ENCODE results near the gene ZNF101.

Gene ZNF101

DNA sequence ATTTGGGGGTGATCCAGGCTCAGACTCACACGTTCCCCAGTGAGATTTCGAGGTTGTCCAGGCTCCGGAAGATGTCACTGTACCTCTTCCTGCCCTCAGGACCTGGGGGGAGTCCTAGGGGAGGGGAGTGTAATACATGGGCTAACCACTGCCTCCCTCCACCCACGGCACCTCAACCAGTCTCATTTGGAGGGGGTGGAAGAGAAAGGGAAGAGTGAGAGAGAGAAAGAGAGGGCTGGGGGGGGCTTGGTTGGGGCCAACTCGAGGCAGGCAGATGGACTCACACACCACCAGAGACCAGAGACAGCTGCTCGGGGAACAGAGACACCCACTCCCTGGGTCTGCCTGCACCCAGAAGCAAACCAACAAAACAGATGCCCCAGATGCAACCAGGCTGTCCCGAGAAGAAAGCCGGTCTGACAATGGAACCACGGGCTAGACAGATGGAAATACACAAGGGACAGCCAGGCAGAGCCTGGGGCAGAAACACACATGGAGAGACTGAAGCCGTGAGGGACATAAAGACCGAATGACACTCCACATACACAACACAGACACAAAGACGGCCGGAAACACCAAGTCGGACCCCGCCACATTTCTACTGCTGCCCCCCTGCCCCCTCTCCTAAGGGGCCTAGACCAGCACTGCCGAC, 26.0 kb upstream of the ZNF101 start:
- DNase-seq: peak; percentile 54 to 56

DNA sequence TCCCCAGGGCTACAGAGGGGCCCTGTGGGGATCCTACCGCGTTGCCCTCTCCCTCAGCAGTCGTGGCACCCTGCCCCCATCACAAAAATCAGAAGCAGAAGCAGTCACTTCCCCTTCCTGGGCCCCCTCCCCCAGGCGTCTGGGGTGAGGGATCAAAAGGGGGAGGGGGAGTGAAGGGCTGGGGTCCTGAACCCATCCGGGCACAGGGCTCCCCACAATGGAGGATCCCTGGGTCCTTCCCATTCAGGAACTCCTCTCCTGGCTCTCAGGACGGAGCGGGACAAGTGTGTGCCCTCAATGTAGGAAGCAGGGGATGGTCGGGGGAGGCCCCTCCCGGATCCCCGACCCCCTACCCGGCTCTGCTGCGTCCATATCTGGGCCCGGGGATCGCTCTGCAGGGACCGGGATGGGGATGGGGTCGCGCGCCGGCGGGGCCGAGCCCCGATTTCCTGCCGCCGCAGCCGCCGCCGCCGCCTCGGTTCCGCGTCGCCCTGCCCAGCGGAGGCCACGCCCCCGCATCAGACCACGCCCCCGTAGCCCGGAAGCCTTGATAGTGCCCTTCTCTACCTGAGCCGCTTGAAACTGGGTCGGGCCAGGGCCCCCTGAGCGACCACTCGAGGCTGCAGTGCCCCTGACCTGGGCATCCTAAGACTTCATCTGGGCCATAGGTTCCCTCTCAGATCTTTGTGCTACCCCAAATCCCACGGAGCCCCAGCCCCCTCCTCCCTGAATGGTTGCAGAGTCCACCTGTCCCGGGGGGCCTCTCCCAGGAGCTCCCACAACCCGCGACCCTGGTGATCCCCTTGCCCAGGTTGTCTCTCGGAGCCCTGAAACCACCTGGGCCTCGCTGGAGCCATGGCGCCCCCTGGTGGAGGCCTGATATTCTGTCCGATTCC, 25.2 kb upstream of the ZNF101 start, which contains the start of gene GMIP:
Gene GMIP (minus strand): TSS at position 500 of the 896 bp plus-strand sequence. CDS start 128 bp downstream, at position 372.
- peak; percentile 88 to 91 for DNase-seq

GRCh38 chr19:19644054-19644388, 24.6 kb upstream of the ZNF101 start:
- DNase-seq: no peak

DNA sequence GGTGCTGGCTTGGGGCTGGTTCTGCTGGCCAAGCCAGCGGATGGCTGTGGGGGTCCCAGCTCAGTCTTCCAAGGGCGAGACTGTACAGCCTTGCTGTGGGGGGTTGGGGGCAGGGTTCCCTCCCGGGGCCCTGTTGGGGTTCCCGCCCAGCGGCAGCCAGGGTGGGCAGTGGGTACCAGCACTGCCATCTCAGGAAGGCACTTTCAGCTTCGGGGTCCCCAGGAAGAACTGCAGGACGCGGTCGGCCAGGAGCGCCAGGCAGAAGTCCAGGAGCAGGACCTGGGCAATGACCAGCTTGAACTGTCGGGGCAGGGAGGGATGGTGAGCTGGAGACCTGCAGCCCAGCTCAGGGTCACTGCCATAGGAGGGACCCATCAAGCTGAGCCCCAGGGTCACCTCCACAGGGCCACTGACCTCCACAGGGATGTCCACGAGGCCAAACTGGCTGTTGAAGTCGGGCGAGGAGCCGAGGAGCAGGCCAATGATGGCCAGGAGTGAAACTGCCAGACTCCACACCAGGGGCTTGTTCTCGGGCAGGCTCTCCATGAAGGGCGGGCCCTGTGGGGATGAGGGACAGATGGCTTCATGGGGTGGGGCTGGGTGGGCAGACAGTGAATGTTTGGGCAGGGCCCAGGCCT, 23.3 kb upstream of the ZNF101 start:
- no peak for DNase-seq

DNA sequence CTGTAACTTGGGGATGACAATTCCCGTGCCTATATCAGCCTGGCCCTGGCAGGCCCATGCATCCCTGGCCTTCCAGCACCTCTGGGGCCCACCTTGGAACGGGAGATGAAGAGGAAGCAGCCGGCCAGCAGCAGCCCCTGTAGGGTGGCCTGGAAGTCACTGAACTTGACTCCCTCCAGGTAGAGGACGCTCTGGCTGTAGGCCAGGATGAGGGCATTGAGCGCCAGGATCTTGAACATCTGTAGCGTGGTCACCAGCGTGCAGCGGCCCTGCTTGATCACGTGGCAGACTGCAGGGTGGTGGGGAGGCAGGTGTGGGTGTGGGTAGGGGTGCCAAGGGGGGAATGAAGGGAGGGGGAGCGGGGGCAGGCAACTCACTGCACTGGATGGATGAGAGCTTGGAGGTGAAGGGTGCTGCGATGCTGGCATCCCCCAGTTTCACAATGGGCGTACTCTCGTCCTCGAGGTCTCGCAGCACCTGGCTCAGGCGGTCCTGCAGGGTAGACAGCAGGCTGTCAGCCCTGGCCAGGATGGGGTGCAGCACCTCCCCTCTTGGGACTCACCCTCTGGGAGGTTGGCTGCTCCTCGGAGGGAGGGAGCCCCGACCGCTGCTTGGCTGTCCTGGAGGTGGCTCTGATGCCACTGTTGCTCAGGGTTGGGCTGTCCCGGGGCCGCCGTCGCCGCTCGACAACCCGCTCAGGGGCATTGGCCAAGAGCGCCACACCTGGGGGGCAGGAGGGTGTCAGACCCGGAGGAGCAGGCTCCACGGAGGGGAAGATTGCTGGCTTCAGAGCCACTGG, 21.4 kb upstream of the ZNF101 start:
- DNase-seq: no peak

- DNase-seq: no peak
These were observed 19.5 kb upstream of the ZNF101 start for GRCh38 chr19:19649155-19649554.

- no peak for DNase-seq
These were observed 19.1 kb upstream of the ZNF101 start for GRCh38 chr19:19649580-19649995.

GRCh38 chr19:19650331-19650730, 18.3 kb upstream of the ZNF101 start:
- DNase-seq: no peak

DNA sequence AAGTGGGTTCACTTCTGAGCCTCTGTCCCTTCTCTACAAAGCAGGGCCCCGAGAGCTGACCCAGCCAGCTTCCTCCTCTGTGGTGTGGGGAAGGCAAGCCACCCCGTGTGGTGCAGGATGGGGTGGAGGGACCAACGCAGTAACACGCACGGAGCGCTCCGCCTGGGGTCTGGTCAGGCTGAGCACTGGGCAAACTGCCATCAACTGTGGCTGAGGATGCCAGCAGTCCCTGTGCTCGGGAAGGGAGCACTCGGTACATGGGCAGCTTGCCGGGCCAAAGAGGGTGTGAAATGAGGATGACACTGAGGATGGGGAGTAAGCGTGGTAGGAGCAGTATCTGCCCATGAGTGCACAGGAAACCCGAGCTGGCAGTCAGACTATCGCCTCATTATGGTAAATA, 17.6 kb upstream of the ZNF101 start:
- DNase-seq: no peak

- DNase-seq: no peak
These were observed 15.9 kb upstream of the ZNF101 start for GRCh38 chr19:19652482-19653295.

DNA sequence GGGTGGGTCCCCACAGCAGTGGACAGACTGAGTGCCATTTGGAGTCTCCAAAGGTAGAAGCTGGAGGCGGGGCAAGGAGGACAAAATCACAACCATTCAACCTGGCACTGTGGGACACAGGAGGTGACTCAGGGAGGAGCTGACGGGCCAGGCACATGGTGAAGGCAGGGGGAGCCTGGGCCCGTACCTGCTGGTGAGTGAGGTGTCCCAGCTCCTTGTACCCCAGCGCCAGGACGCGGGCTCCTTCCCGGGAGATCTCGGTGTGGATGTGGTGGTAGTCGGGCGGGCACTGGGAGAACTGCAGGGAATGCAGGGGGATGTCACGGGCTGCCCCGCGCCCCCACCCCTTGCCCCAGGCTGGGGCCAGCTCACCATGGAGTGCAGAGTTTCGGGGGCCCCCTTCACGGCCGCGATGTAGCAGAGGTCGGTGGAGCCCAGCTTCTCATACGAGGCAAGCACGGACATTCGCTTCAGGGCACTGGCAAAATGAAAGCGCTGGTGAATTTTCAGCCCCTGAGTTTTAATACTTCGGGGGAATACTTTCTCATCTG, 15.0 kb upstream of the ZNF101 start:
- DNase-seq: no peak

GRCh38 chr19:19654441-19654840, 14.2 kb upstream of the ZNF101 start:
- DNase-seq: no peak

DNA sequence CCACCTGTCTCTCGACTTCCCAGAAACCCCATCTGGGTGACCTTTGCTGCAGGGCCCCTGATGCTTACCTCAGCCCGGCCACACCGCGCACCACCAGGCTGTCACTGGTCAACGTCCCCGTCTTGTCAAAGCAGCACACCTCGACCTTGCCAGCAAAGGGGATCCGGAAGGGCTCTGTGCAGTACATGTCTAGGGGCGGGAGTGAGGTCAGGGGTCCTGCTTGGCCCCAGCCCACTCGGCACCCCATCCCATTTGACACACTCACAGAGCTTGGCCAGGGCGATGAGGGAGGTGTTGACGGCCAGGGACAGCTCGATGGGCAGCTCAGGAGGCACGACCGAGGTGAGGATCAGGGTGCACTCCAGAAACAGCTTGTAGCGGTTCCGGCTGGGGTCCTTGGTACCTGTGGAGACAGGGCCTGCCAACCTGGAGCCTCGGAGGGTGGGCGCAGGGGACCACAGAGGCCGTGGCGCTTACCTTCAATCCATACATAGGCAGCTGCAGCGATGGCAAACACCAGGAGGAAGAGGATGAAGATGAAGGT, 13.5 kb upstream of the ZNF101 start:
- DNase-seq: no peak

DNA sequence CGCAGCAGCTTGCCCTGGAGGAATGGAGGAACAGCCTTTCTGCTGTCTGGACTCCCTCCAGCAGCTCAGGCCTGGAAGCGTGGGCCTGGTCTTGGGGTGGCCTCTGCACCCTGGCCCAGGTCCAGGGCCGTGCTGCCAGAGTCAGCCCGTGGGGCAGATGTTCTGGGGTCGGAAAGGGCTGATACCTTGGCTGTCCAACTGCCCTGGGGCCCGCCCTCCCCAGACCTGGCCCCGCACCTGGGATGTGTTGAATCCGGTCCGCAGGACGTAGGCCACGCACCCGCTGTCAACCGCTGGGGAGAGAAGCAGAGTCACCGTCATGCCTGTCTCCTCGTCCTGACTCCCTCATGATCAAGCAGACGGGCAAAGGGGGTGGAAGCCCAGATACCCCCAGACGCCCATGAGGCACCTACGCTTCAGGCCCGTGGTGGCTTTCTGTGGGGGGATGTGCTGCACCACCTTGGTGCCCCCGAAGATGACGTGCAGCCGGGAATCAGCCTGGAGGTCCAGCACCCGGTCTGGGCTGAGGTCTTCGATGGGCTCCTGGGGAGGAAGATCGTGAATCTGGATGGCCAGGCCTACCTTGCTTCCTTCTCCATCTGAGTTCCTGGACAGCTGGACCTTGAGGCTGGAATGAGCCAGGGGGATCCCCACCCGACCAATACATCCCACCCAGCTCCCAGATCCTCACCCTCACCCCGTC, 12.8 kb upstream of the ZNF101 start:
- DNase-seq: no peak

DNA sequence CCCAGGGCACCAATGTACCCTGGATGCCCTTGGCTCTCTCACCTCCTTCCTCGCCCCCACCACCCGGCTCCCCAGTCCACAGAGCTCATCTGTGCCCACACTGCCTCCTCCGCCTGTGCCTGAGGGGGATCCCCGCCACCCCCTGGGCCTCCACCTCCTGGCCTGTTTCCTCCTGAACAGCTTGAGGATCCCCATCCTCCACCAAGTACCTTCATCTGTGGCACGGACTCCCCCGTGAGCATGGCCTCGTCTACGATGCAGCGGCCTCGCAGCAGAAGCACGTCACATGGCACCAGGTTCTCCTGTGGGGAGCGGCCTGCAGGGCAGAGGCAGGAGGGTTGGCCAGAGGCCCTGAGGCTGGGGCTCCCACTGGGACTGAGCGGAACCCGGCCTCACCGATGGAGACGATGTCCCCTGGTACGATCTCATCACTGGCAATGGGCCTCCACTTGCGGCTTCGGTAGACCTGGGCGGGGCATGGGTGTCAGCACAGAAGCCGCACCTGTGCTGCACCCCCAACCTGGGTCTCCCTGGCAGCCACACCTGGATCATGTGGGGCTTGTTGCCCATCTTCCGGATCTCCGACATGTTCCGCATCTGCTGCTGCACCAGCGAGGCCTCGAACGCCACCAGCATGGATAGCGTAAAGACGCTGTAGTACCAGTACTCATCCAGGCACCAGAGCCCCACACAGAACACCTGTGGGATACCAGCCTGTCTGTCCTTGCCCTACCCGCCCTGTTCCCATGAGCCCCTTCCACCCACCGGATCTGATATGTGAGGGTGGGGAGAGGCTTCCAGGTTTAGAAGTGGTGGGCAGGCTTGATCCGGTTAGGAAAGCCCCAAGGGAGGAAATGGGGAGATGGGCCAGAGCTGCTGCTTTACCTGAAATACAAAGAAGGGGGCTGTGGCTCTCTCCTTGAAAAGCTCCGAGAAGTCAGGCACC, 11.9 kb upstream of the ZNF101 start:
- no peak for DNase-seq

- no peak for DNase-seq
These were observed 11.2 kb upstream of the ZNF101 start for GRCh38 chr19:19657397-19657783.

GRCh38 chr19:19659646-19660245, 8.9 kb upstream of the ZNF101 start:
- DNase-seq: no peak

- DNase-seq: no peak
These were observed 7.4 kb upstream of the ZNF101 start for GRCh38 chr19:19661141-19661674.

Data from stimulated activated CD4-positive, alpha-beta T cell treated with anti-CD3 and anti-CD28 coated beads, Interleukin-2, amount 100 ng/mL, for 24 hours (primary cell).